GM10847 (cell line): ENCODE measurements around the gene GTF3C1.

Experiments used
- POLR2A ChIP-seq: IDR thresholded peaks from 2 replicates; pipeline ENCODE4 v1.6.1; 2011; ENCODE audit not compliant: insufficient read length; ENCODE audit errors: extremely low read depth

The GTF3C1 gene

DNA sequence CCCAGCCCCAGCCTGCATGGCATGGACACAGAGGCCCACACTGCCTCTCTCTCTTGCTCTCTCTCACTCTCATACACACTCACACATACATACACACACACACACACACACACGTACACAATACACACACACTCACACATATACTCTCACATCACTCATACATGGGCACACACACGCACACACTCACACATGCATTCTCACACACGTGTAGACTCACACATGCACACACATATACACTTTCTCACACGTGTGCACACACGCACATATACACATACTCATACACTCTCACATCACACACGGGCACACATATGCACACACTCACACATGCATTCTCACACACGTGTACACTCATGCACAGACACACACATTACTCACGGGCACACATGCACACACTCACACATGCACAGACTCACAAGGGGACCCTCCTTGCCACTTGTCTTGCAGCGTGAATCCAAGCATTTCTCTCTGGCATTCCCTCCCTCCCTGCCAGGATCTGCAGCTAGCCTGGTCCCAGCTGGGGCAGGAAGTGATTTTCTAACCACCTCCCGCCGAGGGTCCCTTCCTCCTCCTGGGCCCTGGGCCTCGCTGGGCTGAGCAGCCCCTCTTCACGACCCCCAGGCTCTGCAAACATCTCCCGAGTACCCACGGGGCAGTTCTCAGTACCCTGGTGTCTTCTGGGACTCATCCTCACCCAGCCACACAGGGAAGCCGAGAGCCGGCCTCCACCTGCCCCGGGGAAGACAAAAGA lies 110.3 kb downstream of the GTF3C1 start:
- no peak for TF ChIP-seq POLR2A

DNA sequence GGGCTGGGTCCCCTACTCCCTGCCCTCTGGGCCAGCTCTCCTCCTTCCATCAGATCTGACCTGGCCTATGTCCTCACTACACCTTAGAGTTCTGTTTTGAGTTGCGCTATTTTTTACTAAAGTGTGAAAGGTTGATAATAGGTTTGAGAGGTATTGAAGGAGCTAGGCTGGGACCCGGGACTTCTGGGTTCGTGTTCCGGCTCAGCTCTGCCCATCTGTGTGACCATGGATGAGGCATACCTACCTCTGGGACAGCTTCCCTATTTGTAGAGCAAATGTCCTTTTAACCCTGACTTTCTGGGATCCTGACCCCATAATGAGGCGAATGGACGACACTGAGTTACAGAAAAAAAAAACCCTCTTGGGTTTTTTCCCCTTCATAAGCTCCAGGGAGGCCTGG lies 111.8 kb downstream of the GTF3C1 start:
- no peak for TF ChIP-seq POLR2A

DNA sequence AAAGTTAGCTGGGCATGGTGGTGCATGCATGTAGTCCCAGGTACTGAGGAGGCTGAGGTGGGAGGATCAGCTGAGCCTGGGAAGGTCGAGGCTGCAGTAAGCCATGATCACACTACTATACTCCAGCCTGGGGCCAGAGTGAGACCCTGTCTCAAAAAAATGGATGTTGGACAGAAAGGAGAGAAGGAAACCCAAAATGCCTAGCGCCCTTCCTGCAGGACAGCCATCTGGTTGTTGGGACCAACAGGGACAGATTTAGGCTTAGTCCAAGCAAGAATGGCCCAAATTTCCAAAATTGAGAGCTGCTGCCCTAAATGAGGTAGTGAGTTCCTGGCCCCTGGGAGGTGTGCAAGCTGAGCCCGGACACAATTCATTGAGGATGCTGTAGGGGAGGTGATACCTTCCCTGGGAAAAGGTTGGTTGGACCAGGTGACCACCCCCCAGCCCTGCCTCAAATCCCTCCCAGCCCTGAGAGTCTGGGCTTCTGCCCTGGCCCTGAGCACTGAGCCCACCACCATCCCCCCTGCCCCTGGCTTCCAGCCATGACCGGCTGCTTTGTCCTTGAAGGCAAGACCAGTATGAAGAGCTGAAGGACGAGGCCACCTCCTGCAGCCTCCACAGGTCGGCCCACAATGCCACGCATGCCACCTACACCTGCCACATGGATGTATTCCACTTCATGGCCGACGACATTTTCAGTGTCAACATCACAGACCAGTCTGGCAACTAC lies 112.6 kb downstream of the GTF3C1 start:
- no peak for TF ChIP-seq POLR2A

DNA sequence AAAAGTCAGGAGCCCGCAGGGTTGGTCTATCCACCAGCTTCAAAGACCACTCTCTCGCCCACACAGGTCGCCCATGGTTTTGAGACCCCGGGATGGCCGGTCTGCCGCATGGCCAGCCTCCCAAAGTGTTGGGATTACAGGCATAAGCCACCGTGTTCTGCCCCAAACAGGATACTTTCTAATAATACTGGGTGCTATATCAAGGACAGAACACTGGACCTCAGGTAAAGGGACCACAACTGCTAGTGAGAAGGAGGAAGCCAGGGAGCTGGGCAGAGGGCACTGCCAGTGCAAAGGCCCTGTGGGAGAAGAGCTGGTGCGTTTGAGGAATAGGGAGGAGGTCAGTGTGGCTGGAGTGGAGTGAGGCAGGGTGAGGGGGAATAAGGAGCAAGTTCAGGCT lies 113.6 kb downstream of the GTF3C1 start:
- TF ChIP-seq POLR2A = no peak

DNA sequence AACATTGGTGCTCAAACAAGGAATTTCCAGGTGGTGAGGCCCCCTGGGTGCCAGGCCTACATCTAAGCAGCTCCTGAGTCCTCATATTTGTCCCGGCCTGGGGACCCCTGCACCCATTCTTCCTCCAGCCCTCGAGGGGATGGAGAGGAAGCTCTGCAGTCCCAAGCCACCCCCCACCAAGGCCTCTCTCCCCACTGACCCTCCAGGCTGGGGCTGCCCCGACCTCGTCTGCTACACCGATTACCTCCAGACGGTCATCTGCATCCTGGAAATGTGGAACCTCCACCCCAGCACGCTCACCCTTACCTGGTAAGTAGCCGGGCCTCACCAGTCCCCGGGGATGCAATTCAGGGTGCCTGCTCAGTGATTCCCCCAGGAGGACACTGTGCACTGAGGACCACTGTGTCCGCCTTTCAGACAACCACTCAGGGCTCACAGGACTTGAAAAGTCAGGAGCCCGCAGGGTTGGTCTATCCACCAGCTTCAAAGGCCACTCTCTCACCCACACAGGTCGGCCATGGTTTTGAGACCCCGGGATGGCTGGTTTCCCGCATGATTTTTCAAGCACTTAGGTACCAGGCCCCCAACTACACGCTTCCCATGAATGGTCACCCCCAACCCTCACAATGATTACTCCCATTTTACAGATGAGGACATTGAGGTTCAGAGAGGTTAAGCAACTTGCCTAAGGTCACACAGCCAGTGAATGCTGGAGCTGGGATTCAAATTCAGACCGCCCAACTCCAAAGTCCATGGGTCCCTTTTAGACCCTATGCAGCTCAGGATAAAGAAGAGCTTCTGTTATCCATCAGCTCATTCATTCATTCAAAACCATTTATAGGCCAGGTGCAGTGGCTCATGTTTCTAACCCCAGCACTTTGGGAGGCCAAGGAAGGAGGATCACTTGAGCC lies 115.3 kb downstream of the GTF3C1 start:
- TF ChIP-seq POLR2A = no peak

DNA sequence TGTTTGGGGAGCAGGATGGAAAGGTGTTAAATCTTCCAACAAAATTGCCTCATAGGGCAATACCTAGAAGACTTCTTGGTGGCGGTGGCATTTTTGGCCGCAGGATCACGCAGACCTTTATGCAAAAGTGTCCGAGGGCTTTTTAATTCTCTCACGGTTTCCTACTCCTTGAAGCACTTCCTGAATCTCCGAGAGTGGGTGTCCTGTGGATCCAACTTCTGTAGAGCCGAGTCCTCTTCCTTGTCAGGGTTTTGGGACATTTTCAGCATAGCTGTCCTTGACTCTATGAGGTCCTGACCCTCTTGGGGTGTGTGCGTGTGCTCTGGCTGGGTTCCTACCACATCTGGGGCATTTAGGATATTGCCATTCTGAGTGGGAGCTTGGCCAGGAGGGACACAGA lies 116.1 kb downstream of the GTF3C1 start:
- no peak for TF ChIP-seq POLR2A

DNA sequence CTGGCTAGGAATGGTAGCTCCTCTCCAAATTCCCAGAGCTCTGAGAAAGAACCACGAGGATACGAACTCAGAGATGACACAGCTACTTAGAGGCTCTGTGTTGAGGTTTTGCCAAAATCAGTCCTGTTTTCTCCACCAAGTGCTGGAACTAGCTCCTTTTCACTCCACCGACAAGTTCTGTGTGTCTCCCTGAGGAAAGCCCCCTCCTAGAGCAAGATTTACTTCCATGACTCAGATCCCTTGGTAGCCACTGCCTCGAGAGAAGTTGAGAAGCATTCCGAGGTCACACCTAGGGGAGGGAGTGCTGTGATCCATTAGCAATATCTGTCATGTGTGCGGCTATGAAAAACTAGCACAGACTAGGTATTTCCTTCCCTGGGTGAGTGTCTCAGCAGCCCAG lies 117.2 kb downstream of the GTF3C1 start:
- TF ChIP-seq POLR2A = no peak

DNA sequence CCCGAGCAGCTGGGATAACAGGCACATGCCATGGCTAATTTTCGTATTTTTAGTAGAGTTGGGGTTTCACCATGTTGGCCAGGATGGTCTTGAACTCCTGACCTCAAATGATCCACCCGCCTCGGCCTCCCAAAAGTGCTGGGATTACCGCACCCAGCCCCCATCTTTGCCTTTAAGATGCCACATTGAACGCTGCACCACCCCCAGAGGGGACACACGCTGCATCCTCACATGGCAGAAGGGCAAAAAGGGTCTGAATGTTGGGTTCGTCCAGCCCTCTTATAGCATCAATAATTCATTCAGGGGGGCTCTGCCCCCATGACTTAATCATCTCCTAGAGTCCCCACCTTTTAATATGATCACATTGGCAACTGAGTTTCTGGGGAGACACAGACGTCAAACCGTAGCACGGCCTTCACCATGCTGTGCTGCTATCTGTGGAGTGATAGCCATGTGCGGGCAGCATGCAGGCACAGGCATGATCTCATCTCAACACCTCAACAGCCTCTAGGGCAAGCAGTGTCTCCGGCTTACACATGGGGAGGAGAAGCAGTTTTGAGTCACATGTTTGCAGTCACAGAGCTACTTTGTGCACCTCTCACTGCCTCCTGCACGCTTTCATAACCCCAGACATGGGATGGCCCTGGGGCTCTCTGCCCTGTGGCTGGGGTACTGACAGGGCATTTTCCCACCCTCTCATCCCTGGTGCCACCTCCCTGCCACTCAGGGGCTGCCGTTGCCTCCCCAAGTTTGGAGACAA lies 117.8 kb downstream of the GTF3C1 start:
- no peak for TF ChIP-seq POLR2A

DNA sequence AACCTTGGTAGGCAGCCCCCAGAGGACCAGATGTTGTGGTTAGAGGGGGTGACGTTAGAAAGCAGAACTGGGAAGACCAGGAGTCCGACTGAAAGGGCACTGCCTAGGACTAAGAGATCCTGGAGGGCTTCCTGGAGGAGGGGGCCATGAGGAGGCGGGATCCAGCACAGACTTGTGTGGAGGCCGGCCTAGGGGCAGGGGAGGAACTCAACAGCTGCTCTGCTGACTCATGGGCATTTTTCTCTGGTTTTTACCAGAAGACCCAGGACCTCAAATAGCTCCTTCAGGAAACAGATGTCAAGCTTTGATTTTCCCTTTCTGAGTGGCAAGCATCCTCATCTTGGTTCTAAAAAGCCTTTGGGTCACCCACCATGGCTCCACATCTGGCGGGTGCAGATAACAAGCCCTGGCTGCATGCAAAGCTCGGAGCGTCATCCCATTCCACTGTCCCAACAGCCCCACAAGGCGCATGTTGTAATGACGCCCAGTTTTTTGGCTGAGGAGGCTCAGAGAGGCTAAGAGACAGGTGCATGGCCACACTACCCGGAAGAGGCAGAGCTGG lies 118.7 kb downstream of the GTF3C1 start:
- no peak for TF ChIP-seq POLR2A

DNA sequence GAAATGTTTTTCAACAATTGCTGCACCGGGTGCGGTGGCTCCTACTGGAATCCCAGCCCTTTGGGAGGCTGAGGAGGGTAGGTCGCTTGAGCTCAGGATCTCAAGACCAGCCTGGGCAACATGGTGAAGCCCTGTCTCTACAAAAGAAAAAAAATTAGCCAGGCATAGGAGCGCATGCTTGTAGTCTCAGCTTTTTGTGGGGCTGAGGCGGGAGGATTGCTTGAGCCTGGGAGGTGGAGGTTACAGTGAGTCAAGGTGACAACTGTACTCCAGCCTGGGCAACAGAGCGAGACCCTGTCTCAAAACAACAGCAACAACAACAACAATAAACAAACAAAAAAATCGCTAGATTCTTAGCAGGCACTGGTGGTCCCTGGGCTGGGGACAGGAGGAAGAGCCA lies 119.2 kb downstream of the GTF3C1 start:
- TF ChIP-seq POLR2A = no peak

DNA sequence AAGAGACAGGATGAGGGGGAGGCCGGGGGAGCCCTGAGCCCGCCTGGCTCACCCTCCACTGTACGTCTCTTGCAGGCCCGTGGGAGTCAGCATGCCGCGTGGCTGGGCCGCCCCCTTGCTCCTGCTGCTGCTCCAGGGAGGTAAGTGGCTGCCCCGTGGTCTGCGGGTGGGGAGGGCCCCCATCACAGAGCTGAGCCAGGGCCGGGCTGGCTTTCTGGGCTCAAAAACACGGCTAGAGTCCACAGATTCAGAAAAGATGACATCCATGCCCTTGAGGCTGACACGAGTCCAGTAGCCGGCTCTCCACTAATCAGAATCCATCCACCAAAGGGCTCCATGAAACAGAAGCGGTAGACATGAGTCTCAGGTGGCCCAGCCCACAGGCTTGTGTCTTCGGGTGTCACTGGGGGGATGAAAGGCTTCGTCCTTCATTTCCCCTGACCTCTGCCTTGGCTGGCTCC lies 119.7 kb downstream of the GTF3C1 start:
- TF ChIP-seq POLR2A = no peak

DNA sequence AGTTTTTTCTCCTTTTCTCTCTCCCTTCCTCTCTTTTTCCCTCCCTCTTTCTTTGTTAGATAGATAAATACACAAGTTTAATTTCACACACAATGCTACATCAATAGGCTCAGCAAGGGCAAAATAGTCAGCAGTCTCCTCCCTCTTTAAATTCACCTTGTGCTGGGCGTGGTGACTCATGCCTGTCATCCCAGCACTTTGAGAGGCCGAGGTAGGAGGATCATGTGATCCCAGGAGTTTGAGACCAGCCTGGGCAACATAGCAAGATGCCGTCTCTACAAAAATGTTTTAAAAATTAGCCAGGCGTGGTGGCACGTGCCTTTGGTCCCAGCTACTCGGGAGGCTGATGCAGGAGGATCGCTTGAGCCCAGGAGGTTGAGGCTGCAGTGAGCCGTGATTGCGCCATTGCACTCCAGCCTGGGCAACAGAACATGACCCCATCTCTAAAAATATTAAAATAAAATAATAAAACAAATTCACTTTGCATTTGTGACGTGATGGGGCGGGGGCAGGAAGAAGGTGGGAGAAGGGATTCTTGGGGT lies 120.3 kb downstream of the GTF3C1 start:
- no peak for TF ChIP-seq POLR2A

DNA sequence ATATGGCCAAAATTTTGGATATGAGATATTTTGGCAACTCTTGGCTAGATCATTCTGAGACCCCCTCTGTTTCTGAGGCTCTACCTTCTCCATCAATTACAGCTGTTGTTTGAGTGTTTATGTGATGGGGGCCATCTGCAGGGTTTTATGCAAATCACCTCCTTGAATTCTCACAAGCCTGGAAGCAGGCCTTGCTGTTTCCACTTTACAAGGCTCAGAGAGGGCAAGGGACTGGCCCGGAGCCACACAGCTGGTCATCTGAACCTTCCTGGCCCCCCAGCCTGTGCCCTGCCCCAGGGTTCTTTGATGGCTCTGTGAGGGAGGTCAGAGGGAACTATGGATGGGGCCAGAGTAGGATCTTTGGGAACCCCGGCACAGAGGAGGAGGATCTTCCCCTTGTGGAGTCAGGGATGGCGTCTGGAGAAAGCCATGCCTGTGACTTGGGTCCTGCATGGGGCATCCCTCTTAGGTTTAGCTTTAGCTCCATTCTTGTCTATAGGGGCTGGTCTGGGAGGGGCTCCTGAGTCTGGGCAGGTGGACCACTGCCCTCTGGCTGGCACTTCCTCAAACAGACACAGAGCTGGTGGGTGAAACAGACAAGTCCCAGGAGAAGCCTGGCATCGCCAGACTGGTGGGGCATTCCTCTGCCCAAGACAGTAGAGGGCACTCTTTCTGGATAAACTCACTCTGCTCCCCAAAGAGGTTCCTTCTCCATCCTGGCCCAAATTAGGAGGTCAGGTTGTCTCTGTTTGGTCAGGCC lies 121.5 kb downstream of the GTF3C1 start:
- no peak for TF ChIP-seq POLR2A

DNA sequence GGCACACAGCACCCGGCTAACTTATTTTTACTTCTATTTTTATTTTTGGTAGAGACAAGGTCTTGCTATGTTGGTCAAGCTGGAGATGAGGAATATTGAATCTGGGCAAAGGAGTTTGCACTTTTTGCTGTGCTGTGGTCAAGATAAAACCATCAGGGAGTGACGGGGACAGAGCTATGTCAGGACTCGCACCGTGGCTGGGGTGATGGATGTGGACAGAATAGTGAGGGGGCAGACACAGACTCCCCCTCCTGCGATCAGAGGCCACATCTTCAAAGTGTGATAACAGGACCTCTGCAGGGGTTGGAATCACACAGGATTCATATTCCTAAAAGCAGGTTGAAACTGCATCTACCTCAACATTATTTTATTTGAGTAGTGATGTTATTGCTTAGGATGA lies 122.2 kb downstream of the GTF3C1 start:
- TF ChIP-seq POLR2A = no peak
